Progenitor cell of endocrine pancreas (in vitro differentiated cells): ENCODE results near the gene ALKBH2. TPM values are rescaled to one million over a fixed set of nuclear protein-coding genes. Genes with fewer than 3 reads are reported as not detected.
"Not testable (repeated sequence)": the region's sequence is repeated elsewhere in the genome, so short reads cannot be mapped to it uniquely, and the experiment has no call there.

Source experiments
- DNase-seq: peaks from one replicate; pipeline ENCODE4 v3.0.0; 2021; ENCODE audit warnings: low spot score; ENCODE audit not compliant: unreplicated experiment
- H3K27ac Mint-ChIP-seq: 2 replicates; pipeline ENCODE4 v1.8.0; 2021; ENCODE audit warnings: mild to moderate bottlenecking, moderate library complexity, mixed read lengths
- H3K27me3 Mint-ChIP-seq: 2 replicates; pipeline ENCODE4 v1.8.0; 2021; ENCODE audit warnings: mixed read lengths
- H3K36me3 Mint-ChIP-seq: 2 replicates; pipeline ENCODE4 v1.8.0; 2022; ENCODE audit warnings: mixed read lengths; ENCODE audit not compliant: insufficient read depth
- H3K4me1 Mint-ChIP-seq: 2 replicates; pipeline ENCODE4 v1.8.0; 2021; ENCODE audit warnings: low read depth, mixed read lengths
- H3K4me3 Mint-ChIP-seq: 2 replicates; pipeline ENCODE4 v1.8.0; 2021; ENCODE audit warnings: low read depth, mild to moderate bottlenecking, moderate library complexity, mixed read lengths
- H3K9me3 Mint-ChIP-seq: 2 replicates; pipeline ENCODE4 v1.8.0; 2021; ENCODE audit warnings: low read depth, mixed read lengths
- total RNA-seq: library from RNA; stranded (reverse); gene quantifications from 2 replicates; pipeline ENCODE4 v1.2.1, GENCODE V29; 2021
- TF ChIP-seq, protein P1 (sequence below): fragments of 200-600 bp; sonication (generic); IDR thresholded peaks from one replicate; pipeline ENCODE4 v1.5.0; 2021; ENCODE audit warnings: antibody characterized with exemption, mild to moderate bottlenecking; ENCODE audit not compliant: unreplicated experiment

ALKBH2 gene
- total RNA-seq, 1 donor from 2014 or later: 22.0 TPM

DNA sequence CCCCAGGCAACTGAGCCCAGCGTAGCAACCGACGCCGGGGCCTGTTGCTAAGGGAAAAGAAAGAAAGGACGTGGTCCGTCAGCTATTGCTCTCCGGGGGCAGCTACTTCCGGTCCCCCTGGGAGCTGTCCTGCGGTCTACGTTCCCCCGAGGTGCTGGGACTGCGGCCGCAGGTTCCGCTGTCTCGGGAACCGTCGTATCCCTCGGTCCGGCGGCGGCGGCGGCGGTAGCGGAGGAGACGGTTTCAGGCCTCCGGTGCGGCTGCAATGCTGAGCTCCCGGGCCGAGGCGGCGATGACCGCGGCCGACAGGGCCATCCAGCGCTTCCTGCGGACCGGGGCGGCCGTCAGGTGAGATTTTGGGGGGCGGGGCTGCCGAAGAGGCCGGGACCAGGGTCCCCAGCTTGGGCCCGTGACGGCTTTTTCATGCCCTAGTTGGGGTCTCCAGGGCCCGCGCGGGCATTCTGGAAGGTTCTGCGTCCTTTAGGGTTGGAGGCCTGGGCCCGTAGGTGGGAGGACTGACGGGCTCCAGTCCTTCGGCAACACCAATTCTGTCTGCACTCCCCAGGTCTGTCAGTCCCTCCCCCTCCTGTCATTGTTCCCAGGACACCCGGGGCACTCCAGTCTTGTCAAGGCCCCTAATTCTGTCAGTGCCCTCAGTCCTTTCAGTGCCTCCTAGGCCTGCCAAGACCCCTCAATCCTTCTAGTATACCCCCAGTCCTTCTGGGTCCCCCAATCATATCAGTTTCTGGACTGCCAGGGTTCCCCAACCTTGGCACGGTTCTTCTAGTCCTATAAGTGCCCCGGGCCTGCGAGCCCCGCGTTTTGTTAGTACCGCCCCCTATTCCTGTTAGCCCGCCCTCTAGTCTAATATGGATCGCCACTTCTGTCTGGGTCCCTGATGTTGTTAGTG, 40.6 kb downstream of the ALKBH2 start, which contains the start of gene USP30:
USP30 (plus strand) TSS at position 163 of the 910 bp plus-strand sequence; CDS start at position 266, 103 bp downstream.
- Mint-ChIP-seq H3K4me3 (peak within 1 kb of the TSS; percentile 96), H3K4me1 (peaks cover 12% of the 10 kb centered on the region), H3K36me3 (peaks cover 4% of the 10 kb centered on the region), H3K27me3 (peaks cover 3% of the 10 kb centered on the region), H3K9me3 (no peaks in the 10 kb centered on the region), H3K27ac (peak within 1 kb of the TSS; percentile 96)
- DNase-seq: peak; percentile 83
- TF ChIP-seq, protein P1, sequence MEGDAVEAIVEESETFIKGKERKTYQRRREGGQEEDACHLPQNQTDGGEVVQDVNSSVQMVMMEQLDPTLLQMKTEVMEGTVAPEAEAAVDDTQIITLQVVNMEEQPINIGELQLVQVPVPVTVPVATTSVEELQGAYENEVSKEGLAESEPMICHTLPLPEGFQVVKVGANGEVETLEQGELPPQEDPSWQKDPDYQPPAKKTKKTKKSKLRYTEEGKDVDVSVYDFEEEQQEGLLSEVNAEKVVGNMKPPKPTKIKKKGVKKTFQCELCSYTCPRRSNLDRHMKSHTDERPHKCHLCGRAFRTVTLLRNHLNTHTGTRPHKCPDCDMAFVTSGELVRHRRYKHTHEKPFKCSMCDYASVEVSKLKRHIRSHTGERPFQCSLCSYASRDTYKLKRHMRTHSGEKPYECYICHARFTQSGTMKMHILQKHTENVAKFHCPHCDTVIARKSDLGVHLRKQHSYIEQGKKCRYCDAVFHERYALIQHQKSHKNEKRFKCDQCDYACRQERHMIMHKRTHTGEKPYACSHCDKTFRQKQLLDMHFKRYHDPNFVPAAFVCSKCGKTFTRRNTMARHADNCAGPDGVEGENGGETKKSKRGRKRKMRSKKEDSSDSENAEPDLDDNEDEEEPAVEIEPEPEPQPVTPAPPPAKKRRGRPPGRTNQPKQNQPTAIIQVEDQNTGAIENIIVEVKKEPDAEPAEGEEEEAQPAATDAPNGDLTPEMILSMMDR: no peak

DNA sequence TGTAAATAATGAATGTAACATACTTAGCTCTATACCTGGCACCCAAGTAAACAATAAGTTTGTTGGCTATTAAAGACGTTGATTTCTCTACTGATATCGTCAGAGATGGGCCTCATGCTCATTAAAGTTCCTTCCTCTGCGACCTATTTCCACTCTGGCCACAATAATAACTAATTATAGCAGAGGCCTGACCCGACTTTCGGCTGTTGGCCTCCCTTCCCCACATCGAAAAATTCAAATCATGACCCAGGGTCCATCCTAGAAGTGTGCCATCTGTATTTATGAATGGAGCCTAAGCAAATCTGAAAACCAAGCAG, 41.2 kb downstream of the ALKBH2 start:
- TF ChIP-seq, protein P1: no peak
- DNase-seq: no peak
- no peaks in the 10 kb centered on the region for H3K9me3 Mint-ChIP-seq
- peaks cover 3% of the 10 kb centered on the region for H3K27me3 Mint-ChIP-seq
- peak overlapping the region; percentile 96 for H3K27ac Mint-ChIP-seq
- peak overlapping the region; percentile 96 for H3K4me3 Mint-ChIP-seq
- peaks cover 4% of the 10 kb centered on the region for H3K36me3 Mint-ChIP-seq
- H3K4me1 Mint-ChIP-seq: peaks cover 14% of the 10 kb centered on the region

DNA sequence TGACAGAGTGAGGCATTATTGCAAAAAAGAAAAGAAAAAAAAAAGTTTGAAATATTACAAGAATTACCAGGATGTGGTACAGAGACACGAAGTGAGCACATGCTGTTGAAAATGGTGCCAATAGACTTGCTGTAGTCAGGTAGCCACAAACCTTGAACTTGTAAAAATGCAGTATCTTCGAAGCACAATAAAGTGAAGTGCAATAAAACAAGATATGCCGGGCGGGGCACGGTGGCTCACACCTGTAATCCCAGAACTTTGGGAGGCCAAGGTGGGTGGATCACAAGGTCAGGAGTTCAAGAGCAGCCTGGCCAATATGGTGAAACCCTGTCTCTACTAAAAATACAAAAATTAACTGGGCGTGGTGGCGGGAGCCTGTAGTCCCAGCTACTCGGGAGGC, 43.5 kb downstream of the ALKBH2 start:
- not testable (repeated sequence) for H3K27ac Mint-ChIP-seq, H3K4me3 Mint-ChIP-seq, H3K27me3 Mint-ChIP-seq, DNase-seq, H3K9me3 Mint-ChIP-seq, H3K36me3 Mint-ChIP-seq
- peaks cover 14% of the 10 kb centered on the region for H3K4me1 Mint-ChIP-seq

DNA sequence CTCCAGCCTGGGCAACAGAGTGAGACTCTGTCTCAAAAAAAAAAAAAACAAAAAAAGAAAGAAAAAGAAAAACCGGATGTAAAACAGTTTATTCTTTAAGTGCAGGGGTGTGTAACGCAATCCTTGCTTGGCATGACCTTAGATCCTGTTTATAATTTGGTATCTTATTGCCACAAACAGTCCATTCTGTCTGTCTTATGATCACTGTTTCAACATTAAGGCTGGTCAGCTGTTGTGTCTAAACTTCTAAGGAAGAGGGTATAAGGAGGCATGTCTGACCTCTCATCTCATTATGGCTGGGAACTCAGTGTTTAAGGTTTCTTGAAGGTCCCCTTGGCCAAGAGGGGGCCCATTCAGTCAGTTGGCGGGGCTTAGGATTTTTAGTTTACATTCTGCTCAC, 44.6 kb downstream of the ALKBH2 start:
- H3K4me3 Mint-ChIP-seq, H3K9me3 Mint-ChIP-seq, DNase-seq, H3K36me3 Mint-ChIP-seq, H3K27ac Mint-ChIP-seq: not testable (repeated sequence)
- Mint-ChIP-seq H3K4me1 (peaks cover 12% of the 10 kb centered on the region), H3K27me3 (peaks cover 11% of the 10 kb centered on the region)

DNA sequence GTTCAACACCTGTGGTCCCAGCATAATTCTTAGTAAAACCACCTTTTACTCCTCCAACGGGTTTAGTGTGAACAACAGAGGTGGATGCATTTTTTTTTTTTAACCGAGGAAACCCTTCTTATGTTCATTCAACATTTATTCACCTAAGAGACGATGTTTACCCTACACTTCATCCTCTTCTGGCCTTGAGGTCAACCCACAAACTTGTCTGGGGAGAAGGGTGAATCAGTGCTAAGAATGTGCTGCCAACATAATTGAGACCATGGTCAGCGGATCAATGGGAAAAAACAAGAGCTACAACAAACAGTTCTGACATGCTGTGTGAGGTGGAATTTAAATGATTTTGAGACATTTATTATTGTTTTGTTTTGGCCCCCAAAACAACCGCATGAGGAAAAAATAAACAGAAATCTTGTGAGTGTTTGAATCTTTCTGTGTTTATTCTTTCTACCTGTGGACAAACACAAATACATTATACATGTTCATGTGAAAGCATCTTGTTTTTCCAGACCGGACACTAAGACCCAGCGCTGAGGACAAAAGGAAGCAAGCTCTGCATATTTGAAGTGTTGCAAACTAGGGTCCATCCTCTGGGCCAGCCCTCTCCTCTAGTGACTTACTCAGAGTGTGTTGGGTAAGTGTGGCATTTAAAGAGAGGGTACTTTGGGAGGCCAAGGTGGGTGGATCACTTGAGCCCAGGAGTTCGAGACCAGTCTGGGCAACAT, 46.0 kb downstream of the ALKBH2 start:
- H3K27ac Mint-ChIP-seq: no peak overlapping the region
- peaks cover 5% of the 10 kb centered on the region for H3K4me1 Mint-ChIP-seq
- H3K27me3 Mint-ChIP-seq: peaks cover 25% of the 10 kb centered on the region
- no peak overlapping the region for H3K4me3 Mint-ChIP-seq
- H3K9me3 Mint-ChIP-seq: no peaks in the 10 kb centered on the region
- H3K36me3 Mint-ChIP-seq: no peaks in the 10 kb centered on the region
- DNase-seq: no peak
- TF ChIP-seq, protein P1: no peak

DNA sequence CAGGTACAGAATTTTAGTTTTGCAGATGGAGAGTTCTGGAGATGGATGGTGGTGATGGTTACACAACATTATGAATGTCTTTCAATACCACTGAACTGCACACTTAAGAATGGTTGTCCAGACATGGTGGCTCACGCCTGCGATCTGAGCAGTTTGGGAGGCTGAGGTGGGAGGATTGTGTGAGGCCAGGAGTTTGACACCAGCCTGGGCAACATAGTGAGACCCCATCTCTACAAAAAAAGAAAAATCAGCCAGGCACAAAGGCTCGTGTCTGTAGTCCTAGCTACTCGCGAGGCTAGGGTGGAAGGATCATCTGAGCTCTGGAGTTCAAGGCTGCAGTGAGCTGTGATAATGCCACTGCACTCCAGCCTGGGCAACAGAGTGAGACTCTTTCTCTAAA, 49.0 kb downstream of the ALKBH2 start:
- no peak overlapping the region for H3K4me3 Mint-ChIP-seq
- no peak for DNase-seq
- TF ChIP-seq, protein P1: no peak
- H3K36me3 Mint-ChIP-seq: no peaks in the 10 kb centered on the region
- no peak overlapping the region for H3K27ac Mint-ChIP-seq
- H3K4me1 Mint-ChIP-seq: peaks cover 2% of the 10 kb centered on the region
- H3K27me3 Mint-ChIP-seq: peaks cover 25% of the 10 kb centered on the region
- H3K9me3 Mint-ChIP-seq: no peaks in the 10 kb centered on the region

Other genes with a start within 250 kb of the ALKBH2 start
- gene SSH1, start 235.9 kb downstream of the ALKBH2 start, total RNA-seq: 37.2 and 38.8 TPM in 2 replicates
- not detected in 2 replicates for gene DAO, start 213.4 kb downstream of the ALKBH2 start, total RNA-seq
- 1.7 and 2.1 TPM in 2 replicates for gene SVOP, start 72.4 kb downstream of the ALKBH2 start, total RNA-seq
- 23.0 and 25.9 TPM in 2 replicates for gene USP30, start 40.9 kb downstream of the ALKBH2 start, total RNA-seq
- 81.5 and 84.1 TPM in 2 replicates for gene UNG, start 4.1 kb upstream of the ALKBH2 start, total RNA-seq
- gene ACACB, start 23.1 kb upstream of the ALKBH2 start, total RNA-seq: 38.1 and 47.3 TPM in 2 replicates
- gene FOXN4, start 215.8 kb upstream of the ALKBH2 start, total RNA-seq: 0.33 and 0.34 TPM in 2 replicates